NCI-H146 (cell line): ENCODE measurements around the gene SIRPA.
A peak's percentile ranks its signal among the peaks of the same experiment; 100 is the strongest.

Experiments used
- DNase-seq: peaks from one replicate; lab custom pipeline; 2025; lab: John Stamatoyannopoulos, UW

SIRPA gene

GRCh38 chr20:1870792-1871550 is 24.2 kb upstream of the SIRPA start:
- no peak for DNase-seq

DNA sequence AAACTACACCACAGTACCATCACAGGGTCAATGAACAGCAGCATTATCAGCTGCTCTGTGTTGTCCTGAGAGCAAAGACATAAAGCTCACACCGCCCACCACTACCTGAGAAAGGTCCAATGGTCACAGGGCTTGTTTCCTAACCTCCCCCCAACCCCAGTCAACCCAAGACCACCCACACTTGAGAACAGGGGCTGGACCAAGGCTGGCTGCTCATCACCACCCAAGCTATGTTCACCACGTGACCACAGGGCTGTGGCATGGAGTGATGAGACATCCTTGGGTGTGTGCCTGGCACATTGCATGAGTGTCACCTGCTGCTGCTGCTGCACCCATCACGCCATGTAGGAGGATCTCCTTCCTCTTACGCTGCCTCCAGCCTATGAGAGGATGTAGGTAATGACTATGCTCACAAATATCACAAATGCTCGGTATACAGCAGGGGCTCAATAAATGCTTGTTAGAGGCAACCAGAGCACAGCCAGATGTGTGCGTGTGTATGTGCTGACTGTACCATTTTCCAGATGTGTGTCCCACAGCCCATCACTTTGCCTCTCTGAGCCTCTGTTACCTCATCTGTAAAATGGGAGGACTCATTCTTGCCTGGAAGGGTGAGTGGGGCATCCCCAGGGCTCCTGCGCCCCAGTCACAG is 23.3 kb upstream of the SIRPA start:
- no peak for DNase-seq

DNA sequence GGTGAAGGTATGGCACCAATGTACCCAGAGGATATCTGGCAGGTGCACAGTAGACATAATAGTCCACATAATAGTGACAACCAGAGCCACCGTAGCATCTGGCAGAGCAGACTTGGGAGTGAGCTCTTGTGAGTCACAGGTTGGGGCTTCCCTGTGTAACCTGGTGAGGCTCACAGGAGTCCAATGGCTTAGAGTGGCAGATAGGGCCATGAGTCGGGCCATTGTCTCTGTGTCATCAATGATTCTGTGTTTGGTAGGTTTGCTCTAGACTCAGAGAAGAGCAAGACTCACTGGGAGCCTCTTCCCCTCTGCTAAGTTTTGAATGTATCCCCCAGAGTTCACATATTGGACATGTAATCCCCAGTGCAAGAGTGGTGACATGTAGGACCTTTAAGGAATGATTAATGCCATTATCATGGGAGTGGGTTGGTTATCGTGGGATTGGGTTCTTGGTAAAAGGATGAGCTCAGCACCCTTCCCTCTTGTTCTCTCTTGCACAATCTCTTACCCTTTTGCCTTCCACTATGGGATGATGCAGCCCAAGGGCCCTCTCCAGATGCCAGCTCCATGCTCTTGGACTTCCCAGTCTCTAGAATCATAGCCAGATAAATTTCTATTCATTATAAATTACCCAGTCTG is 22.6 kb upstream of the SIRPA start:
- no peak for DNase-seq

- no peak for DNase-seq
These were observed 20.6 kb upstream of the SIRPA start for GRCh38 chr20:1874450-1875182.

DNA sequence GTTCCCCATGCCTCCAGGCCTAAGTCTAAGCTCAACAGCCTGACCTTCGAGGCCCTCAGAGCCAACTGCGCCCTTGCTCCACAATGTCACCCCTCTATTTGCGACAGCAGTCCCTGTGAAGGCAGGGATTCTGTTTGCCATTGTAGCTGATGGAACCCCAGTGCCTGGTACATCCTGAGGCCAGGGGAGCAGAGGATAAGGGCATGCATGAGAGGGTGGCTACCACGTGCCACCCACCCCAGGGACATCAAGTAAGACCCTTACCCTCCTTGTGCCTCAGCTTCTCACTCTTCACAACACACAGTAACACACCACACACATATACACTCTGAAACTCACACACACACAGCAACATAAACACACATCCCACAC is 20.0 kb upstream of the SIRPA start:
- no peak for DNase-seq

- peak; percentile 6 for DNase-seq
These were observed 19.4 kb upstream of the SIRPA start for GRCh38 chr20:1875762-1876161.

- DNase-seq, result peak; percentile 31
These were observed 18.8 kb upstream of the SIRPA start for GRCh38 chr20:1876217-1876921.

DNA sequence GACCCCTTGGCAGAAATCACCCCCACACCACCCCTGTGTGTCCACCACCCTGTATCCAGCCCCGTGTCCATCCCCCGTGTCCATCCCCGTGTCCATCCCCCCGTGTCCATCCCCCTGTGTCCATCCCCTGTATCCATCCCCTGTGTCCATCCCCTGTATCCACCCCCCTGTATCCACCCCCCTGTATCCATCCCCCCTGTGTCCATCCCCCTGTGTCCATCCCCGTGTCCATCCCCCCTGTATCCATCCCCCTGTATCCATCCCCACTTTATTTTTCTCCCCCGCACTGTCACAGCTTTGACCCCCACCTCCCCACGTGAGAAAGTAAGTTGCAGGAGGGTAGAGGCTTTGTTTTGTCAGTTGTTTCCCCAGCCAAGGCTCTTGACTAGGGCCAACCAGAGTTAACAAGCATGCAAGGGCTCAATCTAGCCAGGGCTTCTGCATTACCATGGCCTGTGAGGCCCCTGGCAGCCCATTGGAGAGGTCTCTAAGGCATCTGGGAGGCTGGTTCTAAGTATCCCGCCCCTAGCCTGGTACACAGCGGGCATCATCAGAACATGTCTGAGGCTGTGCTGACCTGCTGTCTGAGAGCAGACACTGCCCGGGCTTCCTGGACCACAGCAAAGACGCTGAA is 18.1 kb upstream of the SIRPA start:
- peak; percentile 62 for DNase-seq

GRCh38 chr20:1877609-1878200 is 17.5 kb upstream of the SIRPA start:
- DNase-seq, result no peak

DNA sequence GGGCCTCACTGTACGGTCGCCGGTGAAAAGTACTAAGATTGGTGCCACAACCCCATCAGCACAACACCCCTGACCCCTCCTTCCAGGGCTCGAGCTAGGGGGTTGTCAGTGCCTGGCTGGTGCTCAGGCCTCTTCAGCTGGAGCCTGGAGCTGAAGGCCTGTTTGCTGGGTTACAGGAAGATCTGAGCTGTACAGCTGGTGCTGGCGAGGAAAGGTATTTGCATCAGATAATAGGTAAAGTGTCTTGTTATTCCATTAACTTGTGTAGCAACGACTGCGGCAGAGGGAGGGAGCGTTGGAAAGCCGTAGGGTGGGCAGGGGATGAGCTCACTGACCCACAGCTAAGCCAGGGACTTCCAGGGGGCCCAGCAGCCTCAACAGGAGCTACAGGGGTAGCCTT is 15.8 kb upstream of the SIRPA start:
- DNase-seq, result no peak

GRCh38 chr20:1879934-1880333 is 15.3 kb upstream of the SIRPA start:
- DNase-seq, result no peak

GRCh38 chr20:1880529-1881239 is 14.5 kb upstream of the SIRPA start:
- DNase-seq, result no peak

DNA sequence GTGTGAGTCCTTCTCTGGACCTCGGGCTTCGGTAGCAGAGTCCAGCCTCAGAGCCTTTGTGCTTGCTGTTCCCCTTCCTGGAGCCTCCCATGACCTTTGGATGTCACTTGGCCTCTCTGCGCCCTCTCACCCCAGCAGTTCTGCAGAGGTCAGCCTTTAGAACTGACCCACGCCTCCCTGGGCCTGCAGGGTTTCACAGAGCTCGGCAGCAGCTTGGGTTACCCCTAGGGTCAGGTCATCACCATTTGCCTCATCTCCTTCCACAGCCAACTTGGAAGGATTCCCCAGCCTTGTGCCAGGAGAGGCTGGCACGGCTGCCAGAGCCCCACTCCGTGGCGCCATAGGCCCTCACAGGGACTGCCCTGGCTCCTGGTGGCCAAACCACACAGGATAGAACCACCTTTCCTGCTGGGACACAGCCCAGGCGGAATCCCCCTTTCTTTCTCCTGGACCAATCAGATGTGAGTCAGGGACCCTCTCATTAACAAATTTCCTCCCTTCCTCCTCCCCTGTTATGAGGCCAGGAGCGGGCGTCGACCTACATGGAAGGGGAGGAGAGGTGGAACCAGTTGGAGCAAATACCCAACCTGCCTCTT is 13.9 kb upstream of the SIRPA start:
- DNase-seq, result no peak

GRCh38 chr20:1882026-1882425 is 13.2 kb upstream of the SIRPA start:
- no peak for DNase-seq

DNA sequence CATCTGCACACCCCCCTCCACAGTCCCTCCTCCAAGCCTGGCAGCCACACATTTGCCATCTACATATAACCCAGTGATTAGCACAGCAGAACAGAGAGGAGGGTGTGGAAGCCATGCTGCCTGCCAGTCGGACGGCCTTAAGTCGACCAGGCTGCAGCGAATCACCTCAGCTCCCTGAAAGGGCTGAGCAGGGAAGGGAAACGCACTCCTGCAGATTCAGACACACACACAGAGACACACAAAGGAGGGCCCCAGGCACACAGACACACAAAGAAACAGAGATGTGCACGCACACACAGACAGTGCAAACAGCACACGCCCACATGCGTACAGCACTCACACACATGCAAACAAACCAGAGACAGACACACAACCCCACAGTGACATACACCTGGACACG is 11.2 kb upstream of the SIRPA start:
- DNase-seq, result no peak

- no peak for DNase-seq
These were observed 10.0 kb upstream of the SIRPA start for GRCh38 chr20:1885254-1885653.

DNA sequence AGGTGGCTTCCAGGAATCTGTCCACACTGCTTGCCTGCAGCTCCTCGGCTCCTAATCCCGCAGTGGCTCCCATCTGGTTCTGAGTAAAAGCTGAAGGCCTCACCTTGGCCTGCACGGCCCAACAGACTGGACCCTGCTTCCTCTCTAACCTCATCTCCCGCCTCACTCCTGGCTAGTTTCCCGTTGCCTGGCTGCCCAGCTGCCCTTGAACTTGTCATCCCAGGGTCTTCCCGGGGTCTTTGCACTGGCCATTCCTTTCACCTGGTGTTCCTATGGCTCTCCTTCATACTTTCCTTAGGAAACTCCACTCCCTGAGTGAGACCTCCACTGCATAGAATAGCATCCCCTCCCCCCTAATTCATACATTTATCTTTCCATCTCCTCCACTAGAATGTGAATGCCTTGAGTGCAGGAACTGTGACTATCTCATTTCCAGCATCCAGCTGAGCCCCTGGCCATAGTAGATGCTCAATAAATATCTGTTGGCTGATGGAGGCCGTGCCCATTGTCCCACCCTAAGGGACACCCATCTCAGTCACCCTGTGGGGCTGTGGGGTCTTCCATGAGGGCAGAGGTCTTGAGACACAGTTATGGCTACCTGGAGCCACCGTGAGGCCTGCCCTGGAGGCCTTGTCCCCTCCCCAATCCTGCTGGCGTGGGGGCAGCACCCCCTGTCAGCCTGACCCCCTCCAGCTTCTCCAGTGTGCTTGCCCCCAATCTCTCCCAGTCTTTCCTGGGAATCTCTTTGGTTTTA is 9.1 kb upstream of the SIRPA start:
- DNase-seq, result no peak

DNA sequence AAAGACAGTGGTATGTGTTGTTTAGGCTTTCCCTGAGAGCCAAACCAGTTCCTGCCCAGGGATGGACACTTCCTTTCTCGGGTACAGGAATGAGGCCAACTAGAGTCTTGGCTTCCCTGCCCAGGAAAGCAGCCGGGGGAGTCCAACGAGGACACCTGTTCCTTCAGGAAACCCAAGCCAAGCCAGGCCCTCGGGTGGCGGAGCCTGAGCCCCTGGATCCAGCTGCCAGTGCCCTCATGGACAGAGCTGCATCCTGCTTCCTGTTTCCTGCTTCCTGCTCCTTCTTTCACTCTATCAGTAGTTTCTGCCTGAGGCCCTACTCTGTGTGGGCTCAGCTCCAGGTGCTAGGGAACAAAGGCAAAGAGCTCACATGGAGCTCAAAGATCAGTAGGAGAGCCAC is 7.9 kb upstream of the SIRPA start:
- no peak for DNase-seq

DNA sequence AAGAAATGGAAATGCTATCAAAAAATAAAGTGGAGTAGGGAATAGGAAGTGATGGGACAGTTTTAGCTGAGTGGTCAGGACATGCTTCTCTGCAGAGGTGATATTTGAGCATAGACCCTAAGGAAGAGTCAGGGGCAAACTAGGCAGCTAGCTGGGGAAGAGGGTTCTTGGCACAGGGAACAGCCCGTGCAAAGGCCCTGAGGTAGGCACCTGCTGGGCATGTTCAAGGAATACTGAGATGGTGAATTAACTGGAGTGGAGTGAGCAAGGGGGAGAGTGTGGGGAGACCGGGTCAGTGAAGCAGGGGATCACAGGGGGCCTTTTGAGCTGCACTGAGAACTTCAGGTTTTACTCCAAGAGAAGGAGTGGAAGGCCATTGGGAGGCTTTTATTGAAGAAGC is 7.5 kb upstream of the SIRPA start:
- DNase-seq, result no peak
